ENCODE measurements around the gene IP6K1.

The IP6K1 gene

GRCh38 chr3:49709852-49710251 is 76.5 kb downstream of the IP6K1 start:
- H3K4me3 ChIP-seq (ENCODE audit: low read depth, low read length) = no peak overlapping the region
- no peak for DNase-seq (ENCODE audit: low read depth)
- no peak for TF ChIP-seq CTCF (IDR thresholded peaks at IDR 0.05; ENCODE audit: low read depth, low read length, missing control alignments)
- in situ Hi-C loops (cut with HindIII; ENCODE audit: low sequenced_read_pairs) = no loop called here

GRCh38 chr3:49707113-49707480 is 79.2 kb downstream of the IP6K1 start:
- H3K4me3 ChIP-seq (ENCODE audit: low read depth, low read length) = no peak overlapping the region
- in situ Hi-C loops (cut with HindIII; ENCODE audit: low sequenced_read_pairs) = no loop called here
- DNase-seq (ENCODE audit: low read depth) = no peak
- TF ChIP-seq CTCF (IDR thresholded peaks at IDR 0.05; ENCODE audit: low read depth, low read length, missing control alignments) = no peak

GRCh38 chr3:49706456-49707112 is 79.8 kb downstream of the IP6K1 start:
- DNase-seq (ENCODE audit: low read depth) = no peak
- H3K4me3 ChIP-seq (ENCODE audit: low read depth, low read length) = no peak overlapping the region
- in situ Hi-C loops (cut with HindIII; ENCODE audit: low sequenced_read_pairs) = no loop called here
- no peak for TF ChIP-seq CTCF (IDR thresholded peaks at IDR 0.05; ENCODE audit: low read depth, low read length, missing control alignments)

- in situ Hi-C loops (cut with HindIII; ENCODE audit: low sequenced_read_pairs) = no loop called here
- H3K4me3 ChIP-seq (ENCODE audit: low read depth, low read length) = no peak overlapping the region
- DNase-seq (ENCODE audit: low read depth) = no peak
- no peak for TF ChIP-seq CTCF (IDR thresholded peaks at IDR 0.05; ENCODE audit: low read depth, low read length, missing control alignments)
Measured at GRCh38 chr3:49705390-49705960, 80.9 kb downstream of the IP6K1 start.

- H3K4me3 ChIP-seq (ENCODE audit: low read depth, low read length) = no peak overlapping the region
- no peak for DNase-seq (ENCODE audit: low read depth)
- in situ Hi-C loops (cut with HindIII; ENCODE audit: low sequenced_read_pairs) = no loop called here
- no peak for TF ChIP-seq CTCF (IDR thresholded peaks at IDR 0.05; ENCODE audit: low read depth, low read length, missing control alignments)
Measured at GRCh38 chr3:49704629-49705028, 81.7 kb downstream of the IP6K1 start.

GRCh38 chr3:49703956-49704355 is 82.4 kb downstream of the IP6K1 start:
- TF ChIP-seq CTCF (IDR thresholded peaks at IDR 0.05; ENCODE audit: low read depth, low read length, missing control alignments) = no peak
- no peak for DNase-seq (ENCODE audit: low read depth)
- in situ Hi-C loops (cut with HindIII; ENCODE audit: low sequenced_read_pairs) = no loop called here
- no peak overlapping the region for H3K4me3 ChIP-seq (ENCODE audit: low read depth, low read length)
